Raji (cell line): ENCODE data around the gene ATG7.

Experiments used
- POLR2A ChIP-seq: IDR thresholded peaks from 2 replicates; pipeline ENCODE4 v1.6.1; 2011; ENCODE audit warnings: low read depth, low read length, control low read depth; ENCODE audit not compliant: insufficient read depth

The ATG7 gene

DNA sequence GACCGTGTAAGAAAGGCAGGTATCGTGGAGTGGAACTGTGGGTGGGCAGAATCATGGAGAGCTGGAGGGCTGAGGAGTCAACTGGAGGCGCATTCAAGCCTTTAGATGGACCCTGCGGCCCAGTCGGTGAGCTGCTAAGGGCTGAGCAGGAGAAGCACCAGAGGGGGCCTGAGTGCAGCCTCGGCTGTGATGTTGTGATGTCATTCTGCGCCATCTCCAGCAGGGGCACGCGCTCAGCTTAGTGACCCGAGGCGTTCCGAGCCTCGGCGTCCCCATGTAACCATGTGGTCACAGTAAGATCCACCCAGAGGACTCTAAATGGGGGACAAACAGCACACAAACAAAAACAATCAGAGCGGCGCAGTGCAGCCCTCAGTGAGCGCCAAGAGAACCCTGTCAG is 294.7 kb downstream of the ATG7 start:
- TF ChIP-seq POLR2A: no peak

DNA sequence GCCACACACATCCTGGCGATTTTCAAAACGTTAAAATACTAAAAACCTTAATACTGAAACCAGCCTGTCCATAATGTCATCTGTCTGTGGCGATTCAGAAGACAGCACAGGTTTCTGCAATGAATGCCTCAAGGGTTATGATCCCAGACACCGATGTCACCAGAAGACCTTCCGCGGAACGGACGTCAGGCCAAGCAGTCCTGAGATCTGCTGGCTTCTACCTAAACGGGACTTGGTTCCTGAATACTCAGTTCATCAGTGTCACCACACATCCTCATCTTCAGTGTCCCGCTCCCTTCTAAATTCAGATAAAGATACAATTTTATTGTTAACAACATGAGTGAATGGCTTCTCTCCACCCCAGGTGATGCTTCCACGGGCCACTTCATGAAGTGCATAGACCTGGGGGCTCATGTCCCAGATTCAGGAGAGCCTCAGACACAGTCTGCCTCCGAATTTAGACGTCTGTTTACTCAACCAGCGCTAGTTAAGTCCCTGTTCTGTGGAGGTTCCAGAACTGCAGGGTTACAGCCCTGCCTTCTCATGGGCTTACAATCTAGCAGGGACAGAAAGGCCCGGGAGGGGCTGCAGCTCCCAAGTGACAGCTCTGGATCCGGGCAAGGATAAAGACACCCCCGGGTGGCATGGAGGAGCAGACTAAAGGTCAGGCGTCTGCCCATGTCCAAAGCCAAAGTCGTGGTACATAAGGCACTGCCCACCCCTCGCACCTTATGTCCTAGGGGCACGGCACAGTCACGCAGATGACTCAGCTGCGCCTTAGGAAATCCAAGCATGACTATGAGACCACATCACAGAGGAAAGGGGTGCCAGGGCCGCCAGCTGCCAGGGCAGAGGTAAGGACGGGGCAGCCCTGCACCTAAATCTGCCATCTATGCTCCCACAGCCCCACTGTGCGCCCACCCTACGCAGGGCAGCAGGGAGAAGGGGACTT is 295.6 kb downstream of the ATG7 start:
- TF ChIP-seq POLR2A: no peak

DNA sequence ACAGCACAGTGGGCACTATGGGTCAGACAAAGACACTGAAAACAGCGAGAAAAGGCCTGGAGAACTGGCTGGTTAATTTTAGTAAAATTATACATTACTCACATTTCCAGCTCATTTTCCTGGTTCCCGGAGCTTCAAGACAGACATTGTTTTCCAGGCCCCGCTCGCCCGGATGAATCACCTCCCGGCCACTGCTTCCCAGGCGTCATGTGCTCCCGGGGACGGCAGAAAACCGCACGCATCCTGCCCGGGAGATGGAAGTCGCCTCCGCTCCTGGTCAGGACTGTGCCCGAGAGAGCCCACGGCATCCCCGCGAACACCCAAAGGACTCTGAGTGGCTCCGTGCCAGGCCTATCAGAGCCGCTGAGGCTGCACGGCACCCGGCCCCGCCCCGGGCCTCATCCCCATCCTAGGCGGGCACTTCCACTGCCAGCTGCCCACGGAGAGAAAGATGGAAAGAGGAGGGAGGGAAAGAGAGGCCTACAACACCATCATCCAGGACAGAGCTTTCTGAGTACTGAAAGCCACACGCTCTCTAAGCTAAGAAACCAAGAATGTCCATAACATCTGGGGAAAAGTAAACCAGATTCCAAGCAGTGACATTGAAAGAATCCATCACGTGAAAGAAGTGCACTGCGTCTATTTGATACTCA is 296.4 kb downstream of the ATG7 start:
- no peak for TF ChIP-seq POLR2A

DNA sequence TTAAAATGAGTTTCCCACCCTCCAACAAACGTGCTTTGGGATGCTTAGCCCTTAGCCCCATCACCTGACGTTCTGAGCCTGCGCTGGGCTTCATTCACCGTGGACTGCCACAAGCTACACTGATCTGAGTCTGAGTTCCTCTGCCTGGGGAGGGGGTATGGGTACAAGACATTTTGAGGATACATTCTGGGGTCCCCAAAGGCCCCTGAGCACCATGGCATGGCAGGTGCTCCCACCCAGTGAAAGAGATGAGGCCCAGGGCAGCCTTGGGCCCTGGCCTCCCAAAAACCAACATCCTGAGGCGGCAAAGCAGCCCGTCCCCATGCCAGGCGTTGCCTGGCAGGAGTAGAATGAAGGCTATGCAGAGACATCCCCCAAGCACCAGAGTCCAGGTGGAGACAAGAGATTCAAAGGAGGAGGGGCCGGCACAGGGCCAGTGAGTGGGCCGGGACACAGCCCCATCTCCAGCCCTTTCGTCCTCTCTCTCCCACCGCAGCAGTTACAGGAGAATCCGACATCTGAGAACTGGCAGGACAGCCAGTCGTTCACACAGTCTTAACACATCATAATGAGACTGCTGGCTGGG is 297.1 kb downstream of the ATG7 start:
- no peak for TF ChIP-seq POLR2A

DNA sequence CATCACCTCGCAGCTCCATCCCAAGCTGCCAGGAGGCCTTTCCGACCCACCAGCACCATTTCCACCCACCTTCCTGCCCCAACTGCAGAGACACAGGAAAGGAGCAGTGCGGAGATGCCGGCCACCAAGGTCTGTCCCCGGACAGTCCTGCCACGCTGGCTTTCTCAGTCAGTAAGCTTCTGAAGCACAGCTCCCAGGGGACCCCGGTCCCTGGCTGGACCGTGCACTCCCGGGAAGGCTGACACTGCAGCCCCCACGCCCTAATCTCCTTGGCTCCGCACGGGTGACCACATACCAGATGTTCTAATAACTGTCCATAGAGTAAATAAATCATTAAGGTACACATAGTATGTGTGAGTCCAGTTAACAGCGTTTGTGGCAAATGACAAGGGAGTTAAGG is 298.1 kb downstream of the ATG7 start:
- TF ChIP-seq POLR2A: no peak

DNA sequence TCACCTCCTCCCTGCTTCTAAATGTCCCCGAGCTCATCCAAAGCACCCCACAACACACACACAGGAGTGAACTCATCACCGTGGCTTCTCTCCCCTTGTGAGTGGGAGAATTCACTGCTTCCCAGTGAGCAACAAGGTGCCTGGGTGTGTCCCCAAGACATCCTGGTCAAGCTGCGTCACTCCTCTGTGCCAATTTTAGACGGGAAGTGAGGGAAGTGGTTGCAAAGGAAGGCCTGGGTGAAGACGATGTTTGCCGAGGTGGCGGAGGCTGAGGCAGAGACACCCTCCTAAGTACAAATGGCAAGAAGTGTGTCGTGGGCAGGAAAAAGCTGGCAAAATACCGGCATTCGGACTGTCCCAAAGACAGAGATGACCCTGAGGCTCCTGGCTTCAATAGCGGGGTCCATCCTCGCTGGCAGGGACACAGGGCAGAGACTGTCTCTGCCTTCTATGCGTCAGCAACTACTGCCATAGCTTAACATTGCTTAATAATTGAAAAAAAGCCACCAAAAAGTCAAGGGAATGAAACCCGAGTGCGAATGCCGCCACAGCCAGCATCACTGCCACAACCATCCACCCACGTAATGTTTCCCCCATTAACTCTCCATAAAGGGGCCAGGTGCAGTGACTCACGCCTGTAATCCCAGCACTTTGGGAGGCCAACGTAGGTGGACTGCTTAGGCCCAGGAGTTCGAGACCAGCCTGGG is 298.7 kb downstream of the ATG7 start:
- TF ChIP-seq POLR2A: no peak

DNA sequence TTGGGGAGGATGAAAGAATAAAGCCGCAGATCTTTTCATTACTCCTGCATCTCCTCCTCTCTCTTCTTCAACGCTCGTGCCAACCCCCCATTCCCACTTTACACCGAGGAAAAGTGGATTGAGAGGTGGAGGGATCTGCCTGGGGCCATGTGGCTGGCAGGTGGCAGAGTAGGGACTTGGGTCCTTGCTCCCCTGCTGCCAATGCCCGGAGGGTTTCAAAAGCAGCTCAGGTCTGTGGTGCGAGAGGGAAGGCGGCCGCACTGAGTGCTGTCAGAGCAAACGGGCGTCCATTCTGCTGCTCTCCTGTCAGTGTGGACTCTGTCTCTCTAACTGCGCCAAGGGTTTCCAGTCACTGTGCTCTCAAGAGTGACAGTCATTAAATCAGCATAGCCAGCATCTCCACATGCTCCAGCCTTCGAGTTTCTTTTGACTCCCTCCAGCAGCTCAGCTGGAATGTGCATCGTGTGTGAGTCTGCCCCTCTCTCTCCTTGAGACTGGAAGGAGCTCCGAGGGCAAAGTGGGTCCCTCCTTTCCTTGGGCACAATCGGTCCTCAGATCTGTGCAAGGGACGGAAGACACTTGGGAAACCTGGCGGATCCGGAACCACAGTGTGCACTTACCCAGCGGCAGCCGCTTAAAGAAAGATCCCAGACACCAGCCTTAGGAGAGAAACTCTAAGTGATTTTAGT is 302.9 kb downstream of the ATG7 start:
- no peak for TF ChIP-seq POLR2A

DNA sequence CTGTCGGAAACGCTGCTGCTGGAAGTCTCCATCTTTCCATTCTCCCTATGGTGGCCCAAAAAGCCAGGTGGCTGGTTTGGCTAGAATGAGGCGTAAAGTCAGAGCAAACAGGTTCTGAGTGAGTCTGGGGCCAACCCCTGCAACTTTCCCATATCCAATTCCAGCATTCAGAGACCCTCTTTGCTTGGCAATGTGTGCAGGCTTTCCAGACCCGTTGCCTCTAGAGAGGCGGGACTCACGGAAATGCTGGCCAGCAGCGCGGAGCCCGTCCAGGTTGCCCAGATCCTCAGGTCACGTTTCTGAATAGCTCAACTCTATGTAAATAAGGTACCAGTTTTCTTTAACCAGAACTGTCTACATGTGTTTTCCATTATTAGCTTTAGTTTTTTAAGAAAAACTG is 303.5 kb downstream of the ATG7 start:
- no peak for TF ChIP-seq POLR2A

DNA sequence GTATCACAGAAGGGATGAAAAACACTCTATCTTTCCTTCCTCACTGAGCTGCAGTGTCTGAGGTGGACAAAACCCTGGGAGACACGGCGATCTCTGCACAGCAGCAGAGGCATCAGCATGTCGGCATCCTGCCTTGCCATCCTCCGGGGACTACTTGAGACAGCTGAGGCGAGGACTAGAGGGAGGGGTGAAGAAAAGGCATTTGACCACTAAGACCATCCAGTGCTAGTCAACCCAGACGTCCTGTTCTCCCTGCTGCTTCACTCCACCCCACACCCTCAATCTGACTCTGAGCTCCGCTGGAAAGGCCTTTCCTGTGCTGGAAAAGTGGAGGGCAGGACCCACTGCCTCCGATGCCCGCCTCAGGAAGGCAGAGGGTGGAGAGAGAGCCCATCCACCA is 304.3 kb downstream of the ATG7 start:
- TF ChIP-seq POLR2A: no peak

DNA sequence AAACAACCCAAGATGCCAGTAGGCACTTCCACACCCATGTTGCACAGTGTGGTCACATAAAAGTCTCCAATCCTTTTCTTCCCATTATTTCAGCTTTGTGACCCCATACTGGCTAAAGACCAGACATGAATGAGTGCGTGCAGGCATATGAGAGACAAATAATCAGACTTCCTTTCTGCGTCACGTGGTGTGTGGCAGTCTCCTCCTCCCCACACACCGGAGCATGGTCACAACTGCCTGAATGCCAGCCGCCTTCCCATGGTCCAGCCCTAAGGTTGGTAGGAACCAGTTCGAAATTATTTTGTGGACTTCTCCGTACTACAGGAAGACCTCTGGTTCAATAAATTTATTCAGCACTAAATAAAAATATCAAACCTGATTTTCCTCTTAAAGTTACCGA is 306.0 kb downstream of the ATG7 start:
- no peak for TF ChIP-seq POLR2A

DNA sequence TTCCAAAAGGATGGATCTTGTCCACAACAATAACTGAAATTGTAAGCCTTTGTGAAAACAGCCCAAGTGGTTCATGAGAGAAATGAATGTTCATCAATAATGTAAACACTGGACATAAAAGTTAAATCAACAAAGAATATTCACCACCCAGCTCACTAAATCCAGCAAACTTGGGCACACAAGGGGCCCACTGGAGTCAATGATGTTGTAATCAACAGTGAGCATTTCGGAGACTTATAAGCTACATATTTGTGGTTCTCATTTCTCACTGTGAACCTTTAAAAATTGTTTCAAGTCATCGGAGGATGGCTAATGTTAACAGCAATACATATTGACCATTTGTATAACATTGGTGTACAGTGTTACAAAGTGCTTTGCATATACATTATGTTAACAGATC is 308.4 kb downstream of the ATG7 start:
- no peak for TF ChIP-seq POLR2A

DNA sequence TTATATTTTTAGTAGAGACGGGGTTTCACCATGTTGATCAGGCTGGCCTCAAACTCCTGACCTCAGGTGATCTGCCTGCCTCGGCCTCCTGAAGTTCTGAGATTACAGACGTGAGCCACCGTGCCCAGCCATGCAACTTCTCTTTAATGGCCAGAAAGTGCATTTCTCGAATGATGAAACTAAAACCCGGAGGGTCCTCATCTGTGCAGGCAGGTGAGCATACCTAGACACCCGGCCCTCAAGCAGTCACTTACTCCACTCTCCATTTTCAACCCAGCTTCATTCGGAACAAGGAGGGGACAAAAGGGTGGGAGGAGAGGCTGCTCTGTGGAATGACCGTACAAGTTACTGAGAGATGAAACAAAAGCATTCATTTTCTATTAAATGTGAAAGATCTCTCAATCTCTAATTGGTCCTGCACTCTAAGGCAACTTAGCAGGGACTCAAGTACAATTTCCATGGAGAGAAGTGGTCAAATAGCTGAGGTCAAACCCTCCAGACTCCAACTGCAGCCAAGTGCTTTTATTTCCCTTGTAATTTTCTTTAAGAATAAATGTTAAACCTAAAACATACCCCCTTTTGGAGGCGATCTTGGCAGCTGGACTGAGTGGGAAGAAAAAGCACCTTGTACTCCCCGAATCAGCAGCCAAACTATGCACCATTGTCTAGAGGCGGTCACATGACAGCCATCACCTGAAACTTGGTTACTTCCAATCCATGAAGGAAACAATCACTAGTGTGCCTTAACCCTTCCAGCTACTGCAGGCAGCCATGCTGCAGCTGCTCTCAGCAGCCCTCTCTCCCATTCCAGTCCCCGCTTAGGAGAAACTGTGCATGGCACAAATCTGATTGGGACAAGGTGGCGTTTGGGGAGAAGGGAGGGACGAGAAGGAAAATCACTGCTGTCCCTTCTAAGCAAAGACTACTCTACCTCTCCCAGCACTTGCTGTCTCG is 309.3 kb downstream of the ATG7 start:
- TF ChIP-seq POLR2A: no peak

DNA sequence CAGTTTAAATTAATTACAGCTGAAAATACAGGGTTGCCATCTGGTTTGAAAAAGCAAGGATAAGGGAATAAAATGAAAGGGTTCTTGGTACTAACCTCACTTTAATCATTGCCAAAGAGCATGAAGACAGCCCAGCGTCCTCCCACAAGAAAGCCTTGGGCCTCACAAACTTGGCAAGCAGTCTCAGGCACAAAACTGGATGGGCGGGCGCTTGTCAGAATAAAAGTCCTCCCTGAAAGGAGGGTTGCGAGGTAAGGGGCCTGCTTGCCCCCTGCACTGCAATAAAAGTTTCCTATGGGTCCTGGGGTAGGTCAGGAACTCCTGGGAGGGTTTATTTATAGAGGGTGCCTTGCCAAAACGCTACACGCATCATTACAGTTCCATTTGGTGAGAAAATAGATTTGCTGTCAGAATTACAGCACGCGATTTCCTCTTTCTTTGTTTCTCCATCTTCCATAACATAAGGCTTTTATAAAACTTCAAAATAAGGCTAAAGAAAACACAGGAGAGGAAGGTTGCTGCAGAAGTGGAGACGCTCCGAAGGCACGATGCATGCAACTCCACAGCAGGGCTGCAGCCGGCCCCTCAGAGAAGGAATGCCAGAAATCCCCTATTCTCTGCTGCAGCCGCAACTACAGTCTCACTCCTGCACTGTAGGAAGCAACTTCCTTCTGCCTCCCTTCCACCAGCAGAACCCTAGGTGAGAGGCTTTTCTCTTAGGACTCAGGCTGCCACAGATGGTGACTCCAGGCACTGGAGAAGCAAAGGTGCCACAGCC is 310.2 kb downstream of the ATG7 start:
- TF ChIP-seq POLR2A: no peak
